Astrocyte (in vitro differentiated cells and primary cell): ENCODE data around the gene LYRM4.

Experiments used
- CTCF ChIP-seq: IDR thresholded peaks from 2 replicates; pipeline ENCODE4 v1.5.1; 2011; ENCODE audit warnings: low read depth, mild to moderate bottlenecking, inconsistent platforms, low read length, moderate library complexity; ENCODE audit not compliant: insufficient read depth
- EZH2 ChIP-seq: IDR thresholded peaks from 2 replicates; pipeline ENCODE4 v1.6.1; 2012; ENCODE audit warnings: mild to moderate bottlenecking, low read length, inconsistent platforms; ENCODE audit not compliant: insufficient read depth

- TF ChIP-seq EZH2 (no peak), CTCF (no peak)
Measured at GRCh38 chr6:5250911-5251310, 9.8 kb downstream of the LYRM4 start.
